ENCODE measurements around the gene HHAT.

DNA sequence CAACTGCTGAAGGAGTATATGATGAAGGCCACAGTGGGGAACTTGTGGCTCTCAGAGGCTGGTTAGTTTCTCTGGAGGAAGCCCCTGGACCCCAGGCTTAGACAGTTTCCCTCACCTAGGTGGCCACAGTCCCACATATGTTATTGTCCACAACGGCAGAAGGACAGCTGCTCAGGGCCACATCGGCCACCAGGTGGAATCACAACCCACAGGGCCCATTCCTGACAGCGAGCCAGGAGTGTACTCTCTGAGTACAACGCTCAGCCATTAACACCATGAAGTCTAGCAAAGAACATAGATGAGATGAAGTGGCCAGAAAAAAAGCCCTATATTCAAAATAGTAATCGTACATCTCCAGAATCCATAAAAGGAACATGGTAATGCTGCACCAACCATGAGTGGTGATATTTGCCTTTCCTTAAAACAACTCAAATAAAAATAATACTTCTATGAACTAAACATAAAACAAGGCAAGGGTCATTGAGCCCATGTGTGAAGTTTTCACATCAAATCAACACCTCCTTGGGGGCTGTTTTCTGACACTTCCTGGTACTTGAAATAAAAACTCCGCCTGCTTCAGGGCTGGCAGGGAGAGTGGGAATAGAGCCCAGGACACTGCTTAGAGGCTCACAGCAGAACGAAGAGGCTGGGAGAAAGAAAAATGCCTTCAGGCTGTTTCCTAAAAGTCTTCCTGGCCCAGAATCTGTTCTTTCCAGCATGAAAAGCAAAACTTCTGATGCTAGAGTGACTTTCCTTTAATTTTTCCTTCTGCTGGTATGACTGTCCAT lies 383.3 kb downstream of the HHAT start:
- TF ChIP-seq, protein P1, sequence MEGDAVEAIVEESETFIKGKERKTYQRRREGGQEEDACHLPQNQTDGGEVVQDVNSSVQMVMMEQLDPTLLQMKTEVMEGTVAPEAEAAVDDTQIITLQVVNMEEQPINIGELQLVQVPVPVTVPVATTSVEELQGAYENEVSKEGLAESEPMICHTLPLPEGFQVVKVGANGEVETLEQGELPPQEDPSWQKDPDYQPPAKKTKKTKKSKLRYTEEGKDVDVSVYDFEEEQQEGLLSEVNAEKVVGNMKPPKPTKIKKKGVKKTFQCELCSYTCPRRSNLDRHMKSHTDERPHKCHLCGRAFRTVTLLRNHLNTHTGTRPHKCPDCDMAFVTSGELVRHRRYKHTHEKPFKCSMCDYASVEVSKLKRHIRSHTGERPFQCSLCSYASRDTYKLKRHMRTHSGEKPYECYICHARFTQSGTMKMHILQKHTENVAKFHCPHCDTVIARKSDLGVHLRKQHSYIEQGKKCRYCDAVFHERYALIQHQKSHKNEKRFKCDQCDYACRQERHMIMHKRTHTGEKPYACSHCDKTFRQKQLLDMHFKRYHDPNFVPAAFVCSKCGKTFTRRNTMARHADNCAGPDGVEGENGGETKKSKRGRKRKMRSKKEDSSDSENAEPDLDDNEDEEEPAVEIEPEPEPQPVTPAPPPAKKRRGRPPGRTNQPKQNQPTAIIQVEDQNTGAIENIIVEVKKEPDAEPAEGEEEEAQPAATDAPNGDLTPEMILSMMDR (IDR thresholded peaks at IDR 0.05): no peak
- no peak for TF ChIP-seq EP300 (IDR thresholded peaks at IDR 0.05)
- no peak for TF ChIP-seq POLR2A (IDR thresholded peaks at IDR 0.05)
